H9 (cell line): ENCODE results near the gene RAD51AP2. TPM values are rescaled to one million over a fixed set of nuclear protein-coding genes. Genes with fewer than 3 reads are reported as not detected.

Experiments
- DNase-seq: peaks from one replicate; pipeline ENCODE4 v3.0.0-alpha.2; 2017
- H2AFZ ChIP-seq: one replicate; pipeline ENCODE4 v1.6.1; 2013; ENCODE audit warnings: mild to moderate bottlenecking, low read length, control low read depth, moderate library complexity
- H2AK5ac ChIP-seq: 2 replicates; pipeline ENCODE4 v1.6.1; 2013; ENCODE audit warnings: low read length, control low read depth, mixed read lengths; ENCODE audit not compliant: insufficient read length
- H2BK120ac ChIP-seq: one replicate; pipeline ENCODE4 v1.6.1; 2013; ENCODE audit warnings: low read depth, mild to moderate bottlenecking, low read length, control low read depth, inconsistent platforms; ENCODE audit not compliant: poor library complexity, severe bottlenecking
- H2BK12ac ChIP-seq: 2 replicates; pipeline ENCODE4 v1.6.1; 2013; ENCODE audit warnings: low read length, control low read depth, mixed read lengths, low read depth; ENCODE audit not compliant: insufficient read length
- H2BK15ac ChIP-seq: 2 replicates; pipeline ENCODE4 v1.6.1; 2013; ENCODE audit warnings: low read depth, low read length, control low read depth
- H2BK20ac ChIP-seq: one replicate; pipeline ENCODE4 v1.6.1; 2013; ENCODE audit warnings: low read depth, mild to moderate bottlenecking, low read length, control low read depth, inconsistent platforms; ENCODE audit not compliant: poor library complexity, severe bottlenecking
- H2BK5ac ChIP-seq: 2 replicates; pipeline ENCODE4 v1.6.1; 2013; ENCODE audit warnings: low read length, control low read depth, mixed read lengths; ENCODE audit not compliant: insufficient read length
- H3K14ac ChIP-seq: 2 replicates; pipeline ENCODE4 v1.6.1; 2013; ENCODE audit warnings: low read length, control low read depth; ENCODE audit not compliant: insufficient read depth
- H3K18ac ChIP-seq: 2 replicates; pipeline ENCODE4 v1.6.1; 2013; ENCODE audit warnings: low read depth, mild to moderate bottlenecking, mixed read lengths, low read length, control low read depth; ENCODE audit not compliant: insufficient read length
- H3K23ac ChIP-seq: 2 replicates; pipeline ENCODE4 v1.6.1; 2013; ENCODE audit warnings: low read length, control low read depth, mixed read lengths, low read depth; ENCODE audit not compliant: insufficient read length
- H3K23me2 ChIP-seq: 2 replicates; pipeline ENCODE4 v1.6.1; 2013; ENCODE audit warnings: low read depth, mild to moderate bottlenecking, mixed read lengths, low read length, control low read depth; ENCODE audit not compliant: insufficient read length, poor library complexity, severe bottlenecking
- H3K27ac ChIP-seq: 2 replicates; pipeline ENCODE4 v1.5.1; 2013; ENCODE audit warnings: low read length, control low read depth, mixed read lengths, low read depth; ENCODE audit not compliant: insufficient read length
- H3K27me3 ChIP-seq: 2 replicates; pipeline ENCODE4 v1.6.1; 2013; ENCODE audit warnings: low read length, control low read depth, inconsistent platforms; ENCODE audit not compliant: insufficient read depth
- H3K4ac ChIP-seq: 2 replicates; pipeline ENCODE4 v1.6.1; 2013; ENCODE audit warnings: low read depth, mild to moderate bottlenecking, control low read depth, inconsistent platforms, low read length, moderate library complexity
- H3K4me1 ChIP-seq: 2 replicates; pipeline ENCODE4 v1.6.1; 2013; ENCODE audit warnings: low read length, control low read depth, inconsistent platforms; ENCODE audit not compliant: insufficient read depth
- H3K4me2 ChIP-seq: 2 replicates; pipeline ENCODE4 v1.6.1; 2013; ENCODE audit warnings: low read length, control low read depth, mixed read lengths; ENCODE audit not compliant: insufficient read length, insufficient read depth
- H3K56ac ChIP-seq: 2 replicates; pipeline ENCODE4 v1.6.1; 2013; ENCODE audit warnings: low read depth, mild to moderate bottlenecking, mixed read lengths, low read length, control low read depth; ENCODE audit not compliant: insufficient read length
- H3K79me1 ChIP-seq: 2 replicates; pipeline ENCODE4 v1.6.1; 2013; ENCODE audit warnings: low read depth, mild to moderate bottlenecking, moderate library complexity, low read length, control low read depth, inconsistent platforms; ENCODE audit not compliant: insufficient read depth, poor library complexity, severe bottlenecking
- H3K79me2 ChIP-seq: 2 replicates; pipeline ENCODE4 v1.6.1; 2013; ENCODE audit warnings: low read length, control low read depth, inconsistent platforms; ENCODE audit not compliant: insufficient read depth
- H3K9ac ChIP-seq: 2 replicates; pipeline ENCODE4 v1.6.1; 2013; ENCODE audit warnings: low read length, control low read depth, mixed read lengths; ENCODE audit not compliant: insufficient read length; ENCODE audit errors: extremely low read depth
- H3K9me3 ChIP-seq: one replicate; pipeline ENCODE4 v1.6.1; 2013; ENCODE audit warnings: low read depth, low read length, inconsistent platforms; ENCODE audit not compliant: control insufficient read depth
- H3T11ph ChIP-seq: one replicate; pipeline ENCODE4 v1.6.1; 2013; ENCODE audit warnings: mild to moderate bottlenecking, low read length, control low read depth, inconsistent platforms
- H4K20me1 ChIP-seq: one replicate; pipeline ENCODE4 v1.6.1; 2013; ENCODE audit not compliant: control insufficient read depth, insufficient read length, insufficient read depth
- H4K5ac ChIP-seq: 2 replicates; pipeline ENCODE4 v1.6.1; 2013; ENCODE audit warnings: low read depth, mild to moderate bottlenecking, mixed read lengths, low read length, control low read depth; ENCODE audit not compliant: insufficient read length
- H4K8ac ChIP-seq: replicated peaks from 2 replicates; pipeline ENCODE4 v1.6.1; 2013; ENCODE audit warnings: low read length, control low read depth, mixed read lengths, low read depth; ENCODE audit not compliant: insufficient read length
- H4K91ac ChIP-seq: 2 replicates; pipeline ENCODE4 v1.6.1; 2013; ENCODE audit warnings: low read depth, mild to moderate bottlenecking, moderate library complexity, mixed read lengths, low read length, control low read depth; ENCODE audit not compliant: insufficient read length
- H3K27ac Mint-ChIP-seq, 3 experiments: 2 replicates in 2 of 3; 3 replicates in 1 of 3; pipeline ENCODE4 v1.8.0; 2020 to 2021; ENCODE audit warnings: mixed read lengths in 3 of 3, mild to moderate bottlenecking in 1 of 3, moderate library complexity in 1 of 3
- H3K27me3 Mint-ChIP-seq: 2 replicates; pipeline ENCODE4 v1.8.0; 2021; ENCODE audit warnings: low read depth, mild to moderate bottlenecking, moderate library complexity, mixed read lengths
- H3K36me3 Mint-ChIP-seq, 3 experiments: 2 replicates in 2 of 3; 3 replicates in 1 of 3; pipeline ENCODE4 v1.8.0; 2020 to 2021; ENCODE audit warnings: low read depth in 3 of 3, mixed read lengths in 3 of 3; ENCODE audit not compliant: insufficient read depth in 1 of 3
- H3K4me1 Mint-ChIP-seq, 2 experiments: 2 replicates each; pipeline ENCODE4 v1.8.0; 2020; ENCODE audit warnings: mixed read lengths in 2 of 2
- H3K4me3 Mint-ChIP-seq, 2 experiments: 2 replicates in 1 of 2; 3 replicates in 1 of 2; pipeline ENCODE4 v1.8.0; 2020 to 2021; ENCODE audit warnings: mild to moderate bottlenecking in 2 of 2, mixed read lengths in 2 of 2, moderate library complexity in 1 of 2
- H3K9me3 Mint-ChIP-seq, 2 experiments: 2 replicates in 1 of 2; 3 replicates in 1 of 2; pipeline ENCODE4 v1.8.0; 2020; ENCODE audit warnings: mild to moderate bottlenecking in 2 of 2, mixed read lengths in 2 of 2, moderate library complexity in 1 of 2
- CTCF ChIP-seq: fragments of 200-600 bp; sonication (generic); conservative IDR thresholded peaks from 3 replicates; pipeline ENCODE4 v1.8.0; 2021; ENCODE audit warnings: antibody characterized with exemption, mild to moderate bottlenecking
- WGBS: extraction: QIAGEN DNeasy Blood & Tissue Kit; methylation state at CpG from one replicate; pipeline ENCODE4 v1.1.7; 2013; ENCODE audit warnings: missing lambda C conversion rate, low lambda C conversion rate, mixed read lengths; ENCODE audit not compliant: insufficient read length; ENCODE audit errors: extremely low coverage; 5-methylcytosine and 5-hydroxymethylcytosine counted together
- total RNA-seq: library from RNA; stranded (reverse); gene quantifications from 2 replicates; pipeline ENCODE4 v1.2.1, GENCODE V29; 2021

Gene RAD51AP2
- total RNA-seq, 1 experiment from 2014 or later: 0.07 TPM

GRCh38 chr2:17558878-17559277 lies 40.6 kb upstream of the RAD51AP2 start:
- Histone ChIP-seq H3K56ac (no peak overlapping the region), H3K79me2 (peaks cover 28% of the 10 kb centered on the region; the same call in 1 of the 2 replicates), H2AK5ac (no peak overlapping the region), H2BK15ac (no peak overlapping the region), H2BK120ac (no peak overlapping the region), H3K23me2 (no peaks in the 10 kb centered on the region), H3K27me3 (no peaks in the 10 kb centered on the region), H4K5ac (no peak overlapping the region), H3K4ac (no peak overlapping the region), H2AFZ (no peak overlapping the region), H4K91ac (no peak overlapping the region), H3K27ac (no peak overlapping the region), H4K8ac (no peak overlapping the region), H3K23ac (no peak overlapping the region), H3K14ac (no peak overlapping the region), H3K9ac (no peak overlapping the region), H3K18ac (no peak overlapping the region), H3K4me1 (peaks cover 19% of the 10 kb centered on the region), H2BK12ac (no peak overlapping the region), H4K20me1 (no peaks in the 10 kb centered on the region), H3K9me3 (no peaks in the 10 kb centered on the region), H3T11ph (no peak overlapping the region), H2BK5ac (no peak overlapping the region), H2BK20ac (no peak overlapping the region), H3K4me2 (no peak overlapping the region), H3K79me1 (no peaks in the 10 kb centered on the region)
- TF ChIP-seq CTCF: no peak
- peak overlapping the region in 1 of 3 experiments; percentile 25; a peak in 1 of 7 replicates for H3K27ac Mint-ChIP-seq
- H3K27me3 Mint-ChIP-seq: no peaks in the 10 kb centered on the region
- no peaks in the 10 kb centered on the region for H3K9me3 Mint-ChIP-seq
- DNase-seq: no peak
- H3K4me3 Mint-ChIP-seq: no peak overlapping the region
- peaks cover 0 to 6% (median 1%) of the 10 kb centered on the region in 3 experiments; a peak in 1 of 7 replicates for H3K36me3 Mint-ChIP-seq
- no CpG with 5 or more reads among the region's 3 CpGs for WGBS
- peaks cover 60 to 64% of the 10 kb centered on the region in 2 experiments for H3K4me1 Mint-ChIP-seq
